Activated CD8-positive, alpha-beta memory T cell treated with anti-CD3 and anti-CD28 coated beads, Interleukin-2, amount 10 ng/mL, durations not matched to agents 7 days and 5 days (primary cell): ENCODE results near the gene EDNRB. TPM values are rescaled to one million over a fixed set of nuclear protein-coding genes. Genes with fewer than 3 reads are reported as not detected.

Source experiments
- ATAC-seq: fragments of 150-1000 bp; cut with Tn5 transposase; one replicate; pipeline ENCODE4 v1.10.0; 2021; ENCODE audit warnings: moderate library complexity
- CTCF ChIA-PET: fragments of 350-600 bp; sonication (Branson Sonifier 250); formaldehyde crosslinking; loops from one replicate; lab custom pipeline; 2021; ENCODE audit warnings: antibody characterized with exemption; lab: Charles Lee
- DNase-seq: peaks from one replicate; pipeline ENCODE4 v3.0.0-alpha.2; 2020
- H3K27ac Mint-ChIP-seq: one replicate; pipeline ENCODE4 v1.8.0; 2021; ENCODE audit warnings: mild to moderate bottlenecking, mixed read lengths
- H3K27me3 Mint-ChIP-seq: one replicate; pipeline ENCODE4 v1.8.0; 2021; ENCODE audit warnings: mixed read lengths
- H3K36me3 Mint-ChIP-seq: one replicate; pipeline ENCODE4 v1.8.0; 2021; ENCODE audit warnings: mild to moderate bottlenecking, mixed read lengths
- H3K4me1 Mint-ChIP-seq: one replicate; pipeline ENCODE4 v1.8.0; 2021; ENCODE audit warnings: mixed read lengths
- H3K4me3 Mint-ChIP-seq: one replicate; pipeline ENCODE4 v1.8.0; 2021; ENCODE audit warnings: mild to moderate bottlenecking, moderate library complexity, mixed read lengths
- H3K9me3 Mint-ChIP-seq: one replicate; pipeline ENCODE4 v1.8.0; 2022; ENCODE audit warnings: low read depth, mixed read lengths
- total RNA-seq, 2 experiments: library from RNA; stranded (reverse); gene quantifications; one replicate each; pipeline ENCODE4 v1.2.3, GENCODE V29; 2021

Gene EDNRB
- total RNA-seq, 2 experiments from 2014 or later, result not detected

- CTCF ChIA-PET, result no interaction called here
- Mint-ChIP-seq H3K9me3 (no peaks in the 10 kb centered on the region), H3K36me3 (no peaks in the 10 kb centered on the region), H3K4me1 (no peaks in the 10 kb centered on the region), H3K27me3 (peaks cover 16% of the 10 kb centered on the region), H3K4me3 (no peak overlapping the region), H3K27ac (no peak overlapping the region)
- ATAC-seq, result no peak
- no peak for DNase-seq
Observed at GRCh38 chr13:77911751-77912150, 6.9 kb downstream of the EDNRB start.

GRCh38 chr13:77909827-77910226 is 8.8 kb downstream of the EDNRB start:
- CTCF ChIA-PET, result interaction anchor here (1.3 kb wide), 1 partner anchor 211 kb away, joined by 4 read pairs; no protein-coding TSS in a partner anchor
- peaks cover 8% of the 10 kb centered on the region for H3K27me3 Mint-ChIP-seq
- no peaks in the 10 kb centered on the region for H3K4me1 Mint-ChIP-seq
- H3K27ac Mint-ChIP-seq, result no peak overlapping the region
- no peaks in the 10 kb centered on the region for H3K9me3 Mint-ChIP-seq
- DNase-seq (no peak), ATAC-seq (no peak)
- H3K36me3 Mint-ChIP-seq, result no peaks in the 10 kb centered on the region
- no peak overlapping the region for H3K4me3 Mint-ChIP-seq

- Mint-ChIP-seq H3K4me3 (no peak overlapping the region), H3K27me3 (peaks cover 4% of the 10 kb centered on the region), H3K9me3 (no peaks in the 10 kb centered on the region), H3K36me3 (no peaks in the 10 kb centered on the region), H3K4me1 (no peaks in the 10 kb centered on the region), H3K27ac (no peak overlapping the region)
- no peak for DNase-seq
- CTCF ChIA-PET, result no interaction called here
- ATAC-seq, result no peak
Observed at GRCh38 chr13:77908531-77908930, 10.1 kb downstream of the EDNRB start.

- H3K27ac Mint-ChIP-seq, result no peak overlapping the region
- CTCF ChIA-PET, result interaction anchor here (0.6 kb wide), 1 partner anchor 464 kb away, joined by 3 read pairs; no protein-coding TSS in a partner anchor
- H3K4me3 Mint-ChIP-seq, result no peak overlapping the region
- no peak for DNase-seq
- peaks cover 3% of the 10 kb centered on the region for H3K27me3 Mint-ChIP-seq
- H3K9me3 Mint-ChIP-seq, result no peaks in the 10 kb centered on the region
- H3K4me1 Mint-ChIP-seq, result no peaks in the 10 kb centered on the region
- no peaks in the 10 kb centered on the region for H3K36me3 Mint-ChIP-seq
- ATAC-seq, result no peak
Observed at GRCh38 chr13:77907666-77908341, 10.8 kb downstream of the EDNRB start.

- H3K27me3 Mint-ChIP-seq, result peaks cover 3% of the 10 kb centered on the region
- no peaks in the 10 kb centered on the region for H3K9me3 Mint-ChIP-seq
- H3K36me3 Mint-ChIP-seq, result no peaks in the 10 kb centered on the region
- no peak overlapping the region for H3K27ac Mint-ChIP-seq
- no peak for ATAC-seq
- DNase-seq, result no peak
- H3K4me3 Mint-ChIP-seq, result no peak overlapping the region
- H3K4me1 Mint-ChIP-seq, result no peaks in the 10 kb centered on the region
- CTCF ChIA-PET, result no interaction called here
Observed at GRCh38 chr13:77904031-77904430, 14.6 kb downstream of the EDNRB start.

GRCh38 chr13:77903435-77903834 is 15.2 kb downstream of the EDNRB start:
- no peaks in the 10 kb centered on the region for H3K36me3 Mint-ChIP-seq
- H3K27me3 Mint-ChIP-seq, result peaks cover 3% of the 10 kb centered on the region
- H3K27ac Mint-ChIP-seq, result no peak overlapping the region
- ATAC-seq, result no peak
- no peaks in the 10 kb centered on the region for H3K4me1 Mint-ChIP-seq
- no peak for DNase-seq
- CTCF ChIA-PET, result no interaction called here
- no peak overlapping the region for H3K4me3 Mint-ChIP-seq
- H3K9me3 Mint-ChIP-seq, result no peaks in the 10 kb centered on the region

- Mint-ChIP-seq H3K4me1 (no peaks in the 10 kb centered on the region), H3K27me3 (no peaks in the 10 kb centered on the region), H3K27ac (no peak overlapping the region), H3K36me3 (no peaks in the 10 kb centered on the region), H3K4me3 (no peak overlapping the region), H3K9me3 (no peaks in the 10 kb centered on the region)
- DNase-seq (no peak), ATAC-seq (no peak)
- CTCF ChIA-PET, result interaction anchor here (1.0 kb wide), 1 partner anchor 219 kb away, joined by 3 read pairs; no protein-coding TSS in a partner anchor
Observed at GRCh38 chr13:77902319-77902963, 16.2 kb downstream of the EDNRB start.

GRCh38 chr13:77898097-77898496 is 20.5 kb downstream of the EDNRB start:
- Mint-ChIP-seq H3K4me1 (no peaks in the 10 kb centered on the region), H3K27ac (no peak overlapping the region), H3K36me3 (no peaks in the 10 kb centered on the region), H3K27me3 (no peaks in the 10 kb centered on the region), H3K9me3 (no peaks in the 10 kb centered on the region), H3K4me3 (no peak overlapping the region)
- no peak for DNase-seq
- no peak for ATAC-seq
- CTCF ChIA-PET, result no interaction called here

GRCh38 chr13:77896977-77897376 is 21.7 kb downstream of the EDNRB start:
- CTCF ChIA-PET, result no interaction called here
- Mint-ChIP-seq H3K4me3 (no peak overlapping the region), H3K27ac (no peak overlapping the region), H3K36me3 (no peaks in the 10 kb centered on the region), H3K27me3 (no peaks in the 10 kb centered on the region), H3K9me3 (no peaks in the 10 kb centered on the region), H3K4me1 (no peaks in the 10 kb centered on the region)
- no peak for DNase-seq
- no peak for ATAC-seq

- Mint-ChIP-seq H3K4me3 (no peak overlapping the region), H3K4me1 (no peaks in the 10 kb centered on the region), H3K27ac (no peak overlapping the region), H3K27me3 (no peaks in the 10 kb centered on the region), H3K36me3 (no peaks in the 10 kb centered on the region), H3K9me3 (no peaks in the 10 kb centered on the region)
- CTCF ChIA-PET, result no interaction called here
- ATAC-seq (no peak), DNase-seq (no peak)
Observed at GRCh38 chr13:77896536-77896935, 22.1 kb downstream of the EDNRB start.

GRCh38 chr13:77894743-77895142 is 23.9 kb downstream of the EDNRB start:
- CTCF ChIA-PET, result interaction anchor here (0.6 kb wide), 1 partner anchor 406 kb away, joined by 3 read pairs; no protein-coding TSS in a partner anchor
- ATAC-seq (no peak), DNase-seq (no peak)
- Mint-ChIP-seq H3K9me3 (no peaks in the 10 kb centered on the region), H3K4me3 (no peak overlapping the region), H3K36me3 (no peaks in the 10 kb centered on the region), H3K4me1 (no peaks in the 10 kb centered on the region), H3K27ac (no peak overlapping the region), H3K27me3 (peaks cover 5% of the 10 kb centered on the region)

- H3K36me3 Mint-ChIP-seq, result no peaks in the 10 kb centered on the region
- no peak overlapping the region for H3K27ac Mint-ChIP-seq
- no peaks in the 10 kb centered on the region for H3K9me3 Mint-ChIP-seq
- H3K27me3 Mint-ChIP-seq, result peaks cover 5% of the 10 kb centered on the region
- H3K4me1 Mint-ChIP-seq, result no peaks in the 10 kb centered on the region
- H3K4me3 Mint-ChIP-seq, result no peak overlapping the region
- no peak for ATAC-seq
- no peak for DNase-seq
- CTCF ChIA-PET, result interaction anchor here (0.7 kb wide), 1 partner anchor 21 kb away, joined by 3 read pairs; no protein-coding TSS in a partner anchor
Observed at GRCh38 chr13:77893066-77893465, 25.6 kb downstream of the EDNRB start.

- DNase-seq (no peak), ATAC-seq (no peak)
- H3K9me3 Mint-ChIP-seq, result no peaks in the 10 kb centered on the region
- H3K27ac Mint-ChIP-seq, result no peak overlapping the region
- H3K36me3 Mint-ChIP-seq, result no peaks in the 10 kb centered on the region
- H3K4me1 Mint-ChIP-seq, result no peaks in the 10 kb centered on the region
- CTCF ChIA-PET, result no interaction called here
- H3K27me3 Mint-ChIP-seq, result peaks cover 5% of the 10 kb centered on the region
- no peak overlapping the region for H3K4me3 Mint-ChIP-seq
Observed at GRCh38 chr13:77892491-77892890, 26.1 kb downstream of the EDNRB start.

- no peak for ATAC-seq
- CTCF ChIA-PET, result no interaction called here
- Mint-ChIP-seq H3K27me3 (peaks cover 5% of the 10 kb centered on the region), H3K36me3 (no peaks in the 10 kb centered on the region), H3K4me3 (no peak overlapping the region), H3K4me1 (no peaks in the 10 kb centered on the region), H3K27ac (no peak overlapping the region), H3K9me3 (no peaks in the 10 kb centered on the region)
- no peak for DNase-seq
Observed at GRCh38 chr13:77891486-77891885, 27.1 kb downstream of the EDNRB start.
